Measurements from ENCODE around the gene MKS1. TPM values are rescaled to one million over a fixed set of nuclear protein-coding genes. Genes with fewer than 3 reads are reported as not detected.

The MKS1 gene
- total and polyA plus RNA-seq, 2 donors (not counting 3 experiments of a cell fraction or from before 2014, with no cell fraction given), result 12.2 to 13.2 TPM

DNA sequence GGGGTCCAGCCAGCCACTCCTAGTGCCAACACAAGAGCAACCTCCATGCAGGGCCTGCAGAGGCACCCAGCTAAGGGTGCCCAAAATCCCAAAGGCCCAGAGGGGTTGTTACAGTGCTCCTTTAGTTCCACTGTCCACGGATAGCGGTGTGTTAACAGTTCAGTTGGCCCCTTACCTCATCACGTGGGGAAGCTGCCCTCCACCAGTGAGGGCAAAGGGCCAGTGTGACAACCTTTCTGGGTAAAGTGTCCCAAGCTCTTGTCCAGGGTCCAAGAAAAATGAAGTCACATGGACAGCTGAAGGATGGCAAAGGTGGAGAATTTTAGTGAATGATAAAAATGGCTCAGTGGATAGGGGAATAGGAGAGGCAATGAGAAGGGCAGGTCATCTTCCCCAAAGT is 8.7 kb upstream of the MKS1 start:
- ChIA-PET CTCF (no interaction called here), POLR2A (no interaction called here)
- H3K27me3 ChIP-seq (ENCODE audit: control insufficient read depth in 2 of 2, insufficient read depth in 2 of 2, low read length in 2 of 2), result peaks cover 3 to 14% of the 10 kb centered on the region in 2 experiments
- no TSS peak for BruUV-seq (replicated peaks)
- FAIRE-seq (no peak), DNase-seq (ENCODE audit: low read depth, low spot score) (no peak)
- H4K20me1 ChIP-seq (replicated peaks; ENCODE audit: control insufficient read depth, extremely low read depth, insufficient read depth, low read length), result no peaks in the 10 kb centered on the region
- H2AFZ ChIP-seq (ENCODE audit: low read depth, low read length), result no peak overlapping the region
- H3K27ac ChIP-seq (ENCODE audit: insufficient read depth, low read depth, low read length), result no peak overlapping the region
- H3K36me3 ChIP-seq (ENCODE audit: control insufficient read depth in 2 of 2, extremely low read depth in 1 of 2, insufficient read depth in 2 of 2, low read length in 2 of 2), result no peaks in the 10 kb centered on the region
- intact Hi-C loops (cut with micrococcal nuclease) (no loop called here), dilution Hi-C loops (cut with MboI; ENCODE audit: extremely low pct_ligation_motif_present, low sequenced_read_pairs) (no loop called here)
- no peak for TF ChIP-seq GATA2 (IDR thresholded peaks at IDR 0.05; ENCODE audit: insufficient read depth, insufficient read length, low read depth, low read length)
- no peak for TF ChIP-seq MYC (IDR thresholded peaks at IDR 0.05; ENCODE audit: low read depth, low read length)
- TF ChIP-seq EZH2 (IDR thresholded peaks at IDR 0.05; ENCODE audit: borderline replicate concordance, low read depth, low read length, severe bottlenecking), result no peak
- TF ChIP-seq, protein P1, sequence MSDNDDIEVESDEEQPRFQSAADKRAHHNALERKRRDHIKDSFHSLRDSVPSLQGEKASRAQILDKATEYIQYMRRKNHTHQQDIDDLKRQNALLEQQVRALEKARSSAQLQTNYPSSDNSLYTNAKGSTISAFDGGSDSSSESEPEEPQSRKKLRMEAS (IDR thresholded peaks at IDR 0.05; ENCODE audit: insufficient read depth, insufficient read length), result no peak
- H3K9ac ChIP-seq (replicated peaks; ENCODE audit: extremely low read depth, insufficient read depth, low read length), result no peak overlapping the region
- no peaks in the 10 kb centered on the region for H3K9me1 ChIP-seq (replicated peaks; ENCODE audit: control insufficient read depth, extremely low read depth, insufficient read depth, low read length)
- H3K4me3 ChIP-seq (replicated peaks in 1 of 3; ENCODE audit: insufficient read depth in 1 of 3, low read depth in 1 of 3, low read length in 3 of 3), result no peak overlapping the region
- no peak overlapping the region for H3K4me2 ChIP-seq (ENCODE audit: insufficient read depth, low read length)
- peaks cover 3% of the 10 kb centered on the region for H3K4me1 ChIP-seq (ENCODE audit: control insufficient read depth, extremely low read depth, insufficient read depth, low read length)
- H3K79me2 ChIP-seq (ENCODE audit: control insufficient read depth, insufficient read depth, low read length), result no peaks in the 10 kb centered on the region
- H3K9me3 ChIP-seq (replicated peaks; ENCODE audit: control insufficient read depth, insufficient read depth, low read length), result no peaks in the 10 kb centered on the region

DNA sequence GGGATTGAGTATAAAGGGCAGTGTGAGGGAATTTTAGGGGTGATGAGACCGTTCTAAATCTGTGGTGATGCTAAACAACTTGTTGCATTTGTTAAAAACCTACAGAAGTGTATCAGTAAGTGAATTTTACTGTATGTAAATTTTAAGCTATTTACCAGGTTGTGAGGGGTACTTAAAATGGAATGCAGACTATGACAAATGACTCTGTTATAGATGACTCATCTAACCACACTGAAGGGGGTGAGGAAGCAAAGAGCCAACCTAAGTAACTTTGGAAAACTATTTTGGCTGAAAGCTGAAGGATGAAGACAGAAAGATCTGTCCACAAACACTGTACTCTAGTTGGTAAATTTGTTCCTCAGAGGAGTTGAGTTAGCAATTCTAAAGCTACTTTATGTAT is 5.3 kb upstream of the MKS1 start:
- DNase-seq (ENCODE audit: low read depth, low spot score) (peak; percentile 4), FAIRE-seq (peak; percentile 37)
- H3K27ac ChIP-seq (ENCODE audit: insufficient read depth, low read depth, low read length), result no peak overlapping the region
- ChIA-PET CTCF (interaction anchor here (0.8 to 1.1 kb wide), 3 partner anchors 12 to 26 kb away, joined by 3 to 4 read pairs (median 3); no protein-coding TSS in a partner anchor), POLR2A (no interaction called here)
- H3K27me3 ChIP-seq (ENCODE audit: control insufficient read depth in 2 of 2, insufficient read depth in 2 of 2, low read length in 2 of 2), result peaks cover 2 to 9% of the 10 kb centered on the region in 2 experiments
- intact Hi-C loops (cut with micrococcal nuclease) (no loop called here), dilution Hi-C loops (cut with MboI; ENCODE audit: extremely low pct_ligation_motif_present, low sequenced_read_pairs) (no loop called here)
- TF ChIP-seq POLR2A (IDR thresholded peaks at IDR 0.05; ENCODE audit: low read depth, low read length) (no peak), POLR2AphosphoS5 (IDR thresholded peaks at IDR 0.05; ENCODE audit: insufficient read depth, low read depth, low read length) (no peak), JUN (IDR thresholded peaks at IDR 0.05; ENCODE audit: borderline replicate concordance, insufficient read depth, insufficient read length, low read depth) (peak; percentile 61), FOS (IDR thresholded peaks at IDR 0.05; ENCODE audit: borderline replicate concordance, insufficient read depth, low read length) (peak; percentile 66)
- no peaks in the 10 kb centered on the region for H4K20me1 ChIP-seq (replicated peaks; ENCODE audit: control insufficient read depth, extremely low read depth, insufficient read depth, low read length)
- no peak overlapping the region for H3K4me2 ChIP-seq (ENCODE audit: insufficient read depth, low read length)
- H3K36me3 ChIP-seq (ENCODE audit: control insufficient read depth in 2 of 2, extremely low read depth in 1 of 2, insufficient read depth in 2 of 2, low read length in 2 of 2), result no peaks in the 10 kb centered on the region
- no TSS peak for BruUV-seq (replicated peaks)
- H2AFZ ChIP-seq (ENCODE audit: low read depth, low read length), result no peak overlapping the region
- no peak overlapping the region for H3K4me3 ChIP-seq (replicated peaks in 1 of 3; ENCODE audit: insufficient read depth in 1 of 3, low read depth in 1 of 3, low read length in 3 of 3)
- no peaks in the 10 kb centered on the region for H3K9me1 ChIP-seq (replicated peaks; ENCODE audit: control insufficient read depth, extremely low read depth, insufficient read depth, low read length)
- H3K4me1 ChIP-seq (ENCODE audit: control insufficient read depth, extremely low read depth, insufficient read depth, low read length), result peaks cover 12% of the 10 kb centered on the region
- no peaks in the 10 kb centered on the region for H3K79me2 ChIP-seq (ENCODE audit: control insufficient read depth, insufficient read depth, low read length)
- H3K9me3 ChIP-seq (replicated peaks; ENCODE audit: control insufficient read depth, insufficient read depth, low read length), result no peaks in the 10 kb centered on the region
- H3K9ac ChIP-seq (replicated peaks; ENCODE audit: extremely low read depth, insufficient read depth, low read length), result no peak overlapping the region
